Liver (tissue), 9 donors: ENCODE measurements around the gene LAMB3. TPM values are rescaled to one million over a fixed set of nuclear protein-coding genes. Genes with fewer than 3 reads are reported as not detected.

Experiments used
- DNase-seq: peaks from one replicate; pipeline ENCODE4 v3.0.0-alpha.2; 2017; ENCODE audit warnings: low spot score
- H3K27ac ChIP-seq, 2 donors: one replicate each; pipeline ENCODE4 v1.7.0; 2013; ENCODE audit warnings: inconsistent platforms in 2 of 2, low read length in 2 of 2, control low read depth in 1 of 2, low read depth in 1 of 2, mild to moderate bottlenecking in 1 of 2
- H3K27me3 ChIP-seq, 4 donors: one replicate each; pipeline versions ENCODE4 v1.6.1 to v1.7.0; 2013; ENCODE audit warnings: low read length in 3 of 4, inconsistent platforms in 1 of 4, mild to moderate bottlenecking in 1 of 4, moderate library complexity in 1 of 4; ENCODE audit not compliant: control insufficient read depth in 4 of 4, insufficient read depth in 4 of 4
- H3K36me3 ChIP-seq, 4 donors: one replicate each; pipeline versions ENCODE4 v1.6.1 to v1.7.0; 2013; ENCODE audit warnings: low read length in 3 of 4, mild to moderate bottlenecking in 3 of 4, low read depth in 1 of 4, moderate library complexity in 1 of 4; ENCODE audit not compliant: control insufficient read depth in 4 of 4, insufficient read depth in 3 of 4
- H3K4me1 ChIP-seq, 4 donors: one replicate each; pipeline versions ENCODE4 v1.6.1 to v1.7.0; 2013; ENCODE audit warnings: low read length in 3 of 4, mild to moderate bottlenecking in 3 of 4, moderate library complexity in 1 of 4; ENCODE audit not compliant: control insufficient read depth in 4 of 4, insufficient read depth in 4 of 4
- H3K4me3 ChIP-seq, 3 donors: one replicate each; pipeline versions ENCODE4 v1.6.1 to v1.7.0; 2013; ENCODE audit warnings: low read length in 3 of 3, control low read depth in 1 of 3, low read depth in 1 of 3, mild to moderate bottlenecking in 1 of 3
- H3K9ac ChIP-seq, 2 donors: one replicate each; pipeline ENCODE4 v1.7.0; 2013; ENCODE audit warnings: low read length in 2 of 2, mild to moderate bottlenecking in 2 of 2, moderate library complexity in 2 of 2, control low read depth in 1 of 2, low read depth in 1 of 2
- H3K9me3 ChIP-seq, 4 donors: one replicate each; pipeline versions ENCODE4 v1.6.1 to v1.7.0; 2013; ENCODE audit warnings: low read length in 3 of 4; ENCODE audit not compliant: control insufficient read depth in 4 of 4
- ATF3 ChIP-seq: IDR thresholded peaks from 2 replicates; pipeline ENCODE4 v1.6.1; 2016; ENCODE audit warnings: antibody characterized with exemption
- CTCF ChIP-seq: fragments of 150-350 bp; IDR thresholded peaks from 2 replicates; pipeline ENCODE4 v1.5.1; 2017; ENCODE audit warnings: improper control_type of control experiment, low read depth, low read length; ENCODE audit not compliant: missing input control
- EGR1 ChIP-seq, 2 donors: IDR thresholded peaks; 2 replicates each; pipeline ENCODE4 v1.6.1; 2016 to 2018; ENCODE audit warnings: antibody characterized with exemption in 2 of 2, low read depth in 2 of 2
- FOXA1 ChIP-seq: IDR thresholded peaks from 2 replicates; pipeline ENCODE4 v1.6.1; 2016; ENCODE audit warnings: antibody characterized with exemption
- FOXA2 ChIP-seq: IDR thresholded peaks from 2 replicates; pipeline ENCODE4 v1.6.1; 2016; ENCODE audit warnings: antibody characterized with exemption
- GABPA ChIP-seq, 2 donors: IDR thresholded peaks in 1 of 2; conservative IDR thresholded peaks in 1 of 2; 2 replicates each; pipeline ENCODE4 v1.6.1; 2016; ENCODE audit warnings: antibody characterized with exemption in 2 of 2, mild to moderate bottlenecking in 1 of 2, moderate library complexity in 1 of 2
- HNF4A ChIP-seq, 2 donors: conservative IDR thresholded peaks; 2 replicates each; pipeline ENCODE4 v1.6.1; 2016; ENCODE audit warnings: antibody characterized with exemption in 2 of 2, mild to moderate bottlenecking in 2 of 2
- HNF4G ChIP-seq: IDR thresholded peaks from 2 replicates; pipeline ENCODE4 v1.6.1; 2016; ENCODE audit warnings: antibody characterized with exemption
- JUND ChIP-seq, 2 donors: IDR thresholded peaks; 2 replicates each; pipeline ENCODE4 v1.6.1; 2016; ENCODE audit warnings: antibody characterized with exemption in 2 of 2
- MAX ChIP-seq: IDR thresholded peaks from 2 replicates; pipeline ENCODE4 v1.6.1; 2016; ENCODE audit warnings: antibody characterized with exemption
- NR2F2 ChIP-seq: IDR thresholded peaks from 2 replicates; pipeline ENCODE4 v1.6.1; 2016; ENCODE audit warnings: antibody characterized with exemption
- RAD21 ChIP-seq, 2 donors: IDR thresholded peaks; 2 replicates each; pipeline ENCODE4 v1.6.1; 2016; ENCODE audit warnings: antibody characterized with exemption in 2 of 2, mild to moderate bottlenecking in 2 of 2
- REST ChIP-seq: IDR thresholded peaks from 2 replicates; pipeline ENCODE4 v1.6.1; 2016; ENCODE audit warnings: antibody characterized with exemption, mild to moderate bottlenecking
- RXRA ChIP-seq, 2 donors: IDR thresholded peaks; 2 replicates each; pipeline ENCODE4 v1.6.1; 2017 to 2018; ENCODE audit warnings: antibody characterized with exemption in 2 of 2, mild to moderate bottlenecking in 1 of 2
- SP1 ChIP-seq: IDR thresholded peaks from 2 replicates; pipeline ENCODE4 v1.6.1; 2018; ENCODE audit warnings: antibody characterized with exemption, mild to moderate bottlenecking
- TAF1 ChIP-seq: conservative IDR thresholded peaks from 2 replicates; pipeline ENCODE4 v1.6.1; 2016; ENCODE audit warnings: antibody characterized with exemption, mild to moderate bottlenecking
- ZBTB33 ChIP-seq: IDR thresholded peaks from 2 replicates; pipeline ENCODE4 v1.6.1; 2016; ENCODE audit warnings: antibody characterized with exemption
- WGBS: extraction: QIAGEN DNeasy Blood & Tissue Kit; methylation state at CpG from one replicate; pipeline ENCODE4 v1.1.7; 2013; 5-methylcytosine and 5-hydroxymethylcytosine counted together
- polyA plus RNA-seq, 2 donors: library from polyadenylated mRNA; stranded (reverse) in 1 of 2; unstranded in 1 of 2; fragments of 200-250 nt in 1 of 2; fragments of >200 nt in 1 of 2; fragmentation: Nextera tagmentation in 1 of 2; extraction: Ambion mirVana in 1 of 2; gene quantifications; one replicate each; pipeline versions ENCODE4 v1.2.1 to v1.2.3, GENCODE V29; 2013 to 2015
- total RNA-seq, 2 donors: library from RNA; depleted of rRNA; stranded (reverse); fragments of >200 nt; gene quantifications; one replicate each; pipeline ENCODE4 v1.2.3, GENCODE V29; 2014
- donor health status: healthy.
- donor health status: healthy.
- donor health status: healthy.
- donor health status: healthy.
- donor health status: healthy.

Gene LAMB3
- total and polyA plus RNA-seq, 4 donors, result 1.3 to 9.1 (median 5.6) TPM

GRCh38 chr1:209598227-209598626 lies 54.0 kb downstream of the LAMB3 start:
- Histone ChIP-seq H3K27ac (no peak overlapping the region), H3K4me3 (no peak overlapping the region), H3K4me1 (no peaks in the 10 kb centered on the region), H3K27me3 (no peaks in the 10 kb centered on the region), H3K9ac (no peak overlapping the region), H3K36me3 (no peaks in the 10 kb centered on the region), H3K9me3 (no peaks in the 10 kb centered on the region)
- 89% methylated on average over 1 of the region's 1 CpG for WGBS
- DNase-seq, result no peak
- TF ChIP-seq EGR1 (IDR thresholded peaks at IDR 0.05; ENCODE audit: low read depth in 2 of 2) (no peak), MAX (no peak), ATF3 (no peak), FOXA2 (no peak), RXRA (IDR thresholded peaks at IDR 0.05) (no peak), JUND (IDR thresholded peaks at IDR 0.05) (no peak), RAD21 (IDR thresholded peaks at IDR 0.05) (no peak), GABPA (IDR thresholded peaks at IDR 0.05 in 1 of 2, conservative IDR thresholded peaks at IDR 0.05 in 1 of 2) (no peak), HNF4A (conservative IDR thresholded peaks at IDR 0.05) (no peak), ZBTB33 (no peak), NR2F2 (no peak), CTCF (no peak), REST (no peak), SP1 (no peak), FOXA1 (no peak)

- Histone ChIP-seq H3K9ac (no peak overlapping the region), H3K27me3 (no peaks in the 10 kb centered on the region), H3K36me3 (no peaks in the 10 kb centered on the region), H3K4me1 (no peaks in the 10 kb centered on the region), H3K4me3 (no peak overlapping the region), H3K27ac (no peak overlapping the region), H3K9me3 (no peaks in the 10 kb centered on the region)
- DNase-seq, result no peak
- 79% methylated on average over 2 of the region's 2 CpGs for WGBS
- TF ChIP-seq REST (no peak), FOXA1 (no peak), HNF4A (conservative IDR thresholded peaks at IDR 0.05) (no peak), RAD21 (IDR thresholded peaks at IDR 0.05) (no peak), SP1 (no peak), HNF4G (no peak), ATF3 (no peak), TAF1 (no peak), EGR1 (IDR thresholded peaks at IDR 0.05; ENCODE audit: low read depth in 2 of 2) (no peak), RXRA (IDR thresholded peaks at IDR 0.05) (no peak), CTCF (no peak), FOXA2 (no peak)
Observed at GRCh38 chr1:209597499-209597898, 54.7 kb downstream of the LAMB3 start.
